HG02610 (cell line): ENCODE results near the gene CFAP97D1.

ENCODE experiments used
- ATAC-seq: cut with Tn5 transposase; IDR thresholded peaks from one replicate; pipeline ENCODE4 v1.9.1; 2021; ENCODE audit warnings: mild to moderate bottlenecking, moderate library complexity; ENCODE audit not compliant: unreplicated experiment

CFAP97D1 gene

DNA sequence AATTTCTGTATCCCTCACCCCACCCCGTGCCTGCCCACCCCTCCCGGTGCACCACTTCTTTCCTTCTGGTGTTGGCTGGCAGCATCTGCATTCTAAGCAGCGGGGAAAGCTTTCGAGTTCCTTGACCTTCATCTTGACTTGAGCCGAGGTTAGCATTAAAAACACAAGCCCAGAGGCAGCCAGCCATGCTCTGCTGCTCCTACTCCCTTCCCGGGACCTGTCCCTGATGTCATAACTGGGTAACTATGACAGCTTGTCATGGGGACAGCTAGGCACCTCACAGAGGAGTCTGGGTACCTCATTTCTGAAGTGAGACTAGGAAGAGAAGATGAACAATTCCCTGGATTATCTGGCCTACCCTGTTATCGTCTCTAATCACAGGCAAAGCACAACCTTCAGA lies at the start of gene CFAP97D1:
CFAP97D1 (plus strand) TSS at position 301 of the 400 bp plus-strand sequence; CDS start at position 329, 28 bp downstream.
- no peak for ATAC-seq

- no peak for ATAC-seq
These were observed 47.3 kb upstream of the CFAP97D1 start for GRCh38 chr17:43732958-43733357.

DNA sequence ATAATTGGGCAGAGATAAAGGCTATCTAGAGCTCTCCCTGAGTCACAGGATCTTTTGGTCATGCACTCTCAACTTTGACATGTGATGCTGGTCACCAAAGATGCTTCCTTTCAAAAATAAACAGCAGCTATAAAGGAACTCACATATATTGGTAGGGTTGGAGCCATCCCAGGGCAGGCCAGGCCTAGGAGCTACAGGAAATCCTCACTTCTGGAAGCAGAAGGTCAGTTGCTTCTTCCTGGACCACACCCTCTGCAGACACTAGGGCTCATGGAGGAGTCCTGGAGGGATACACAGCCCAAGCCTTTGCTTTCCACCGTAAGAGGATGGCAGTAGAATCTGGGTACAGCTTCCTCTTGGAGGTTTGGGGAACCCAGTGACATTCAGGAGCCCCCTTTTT lies 46.3 kb upstream of the CFAP97D1 start:
- no peak for ATAC-seq

DNA sequence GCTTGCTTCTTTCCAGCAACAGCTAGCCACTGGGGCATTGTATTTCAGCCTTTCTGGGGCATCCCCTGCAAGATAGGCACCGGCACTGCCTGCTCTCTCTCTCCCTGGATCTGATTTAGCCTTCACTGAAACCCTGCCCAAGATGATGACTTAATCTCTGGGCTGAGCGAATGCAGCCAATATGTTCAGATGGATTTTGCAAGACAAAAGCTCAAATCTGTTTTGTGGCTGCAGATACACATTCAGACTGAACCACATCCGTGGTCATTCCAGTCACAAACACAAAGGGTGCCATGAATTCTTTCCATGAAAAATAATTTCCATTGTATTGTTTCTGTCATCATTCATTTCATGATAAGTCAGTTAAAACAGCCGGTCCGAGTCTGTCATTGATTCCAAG lies 45.9 kb upstream of the CFAP97D1 start:
- no peak for ATAC-seq

GRCh38 chr17:43736389-43736788 lies 43.8 kb upstream of the CFAP97D1 start:
- no peak for ATAC-seq

DNA sequence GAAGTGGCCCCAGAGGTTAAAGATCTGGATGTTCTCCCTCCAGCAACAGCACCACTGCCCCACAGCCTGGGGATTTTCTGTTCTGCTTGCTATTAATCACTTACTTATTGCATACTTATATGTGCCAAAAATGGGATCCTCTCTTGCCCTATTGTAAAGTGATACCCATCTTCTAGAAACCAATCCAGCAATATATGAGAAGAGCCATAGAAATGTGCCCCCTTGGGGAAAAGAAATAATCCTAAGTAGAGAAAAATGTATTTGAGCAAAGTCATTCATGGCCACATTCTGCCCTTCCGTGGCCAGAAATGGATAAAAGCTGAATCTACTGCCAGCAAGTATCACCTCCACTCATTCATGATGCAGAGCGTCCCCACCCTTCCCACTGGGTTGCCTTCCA lies 42.5 kb upstream of the CFAP97D1 start:
- no peak for ATAC-seq

DNA sequence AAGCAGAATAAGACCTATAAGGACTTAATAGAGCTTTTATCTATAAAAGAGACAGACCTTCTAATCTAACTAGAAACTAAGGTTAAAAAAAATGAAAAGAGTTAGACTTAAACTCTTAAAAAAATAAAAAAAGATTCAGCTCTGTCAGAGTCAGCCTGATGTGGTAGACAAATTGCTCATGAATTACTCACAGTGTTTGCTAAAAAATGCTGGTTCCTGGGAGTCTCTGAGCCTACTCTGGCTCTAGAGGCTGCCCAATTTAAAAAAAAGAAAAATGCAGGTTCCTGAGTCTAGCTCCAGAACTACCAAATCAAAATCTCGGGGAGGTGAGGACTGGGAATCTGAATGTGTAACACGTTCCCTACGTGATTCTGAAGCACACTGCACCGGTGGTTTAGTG lies 39.7 kb upstream of the CFAP97D1 start:
- ATAC-seq = no peak

GRCh38 chr17:43741636-43742035 lies 38.6 kb upstream of the CFAP97D1 start:
- no peak for ATAC-seq

DNA sequence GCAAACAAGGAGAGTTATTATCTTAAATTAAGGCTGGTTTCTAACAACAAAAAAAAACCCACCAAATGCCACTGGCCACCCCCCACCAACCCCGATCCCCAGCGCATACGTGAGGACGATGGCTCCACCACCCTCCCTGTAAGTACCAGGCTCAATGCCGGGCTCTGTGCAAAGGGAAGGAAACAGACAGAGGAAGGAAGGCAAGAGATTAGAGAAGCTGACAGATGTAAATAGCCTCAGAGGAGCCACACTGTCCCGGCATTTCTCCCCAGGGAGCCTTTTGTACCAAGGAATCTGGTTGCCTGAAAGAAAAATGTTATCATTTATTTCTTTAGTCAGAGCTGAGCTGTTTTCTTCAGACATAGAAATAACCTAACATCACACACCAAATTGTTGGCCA lies 34.7 kb upstream of the CFAP97D1 start:
- no peak for ATAC-seq

DNA sequence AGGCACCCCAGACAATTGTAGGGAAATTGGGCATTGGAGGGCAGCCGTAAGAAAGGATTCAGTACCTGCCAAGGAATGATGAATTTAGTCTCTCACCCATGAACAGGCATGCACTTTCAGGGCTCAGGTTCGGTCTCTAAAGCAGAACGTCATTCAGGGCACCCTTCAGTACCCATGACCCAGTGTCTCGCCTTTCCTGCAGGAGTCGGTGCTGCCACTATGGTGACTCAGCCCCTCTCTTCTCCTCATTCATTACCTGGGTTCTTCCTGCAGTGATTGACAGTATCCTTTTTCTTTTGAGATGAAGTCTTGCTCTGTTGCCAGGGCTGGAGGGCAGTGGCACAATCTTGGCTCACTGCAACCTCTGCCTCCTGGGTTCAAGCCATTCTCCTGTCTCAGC lies 30.1 kb upstream of the CFAP97D1 start:
- ATAC-seq = no peak

- ATAC-seq = no peak
These were observed 26.6 kb upstream of the CFAP97D1 start for GRCh38 chr17:43753493-43754129.

DNA sequence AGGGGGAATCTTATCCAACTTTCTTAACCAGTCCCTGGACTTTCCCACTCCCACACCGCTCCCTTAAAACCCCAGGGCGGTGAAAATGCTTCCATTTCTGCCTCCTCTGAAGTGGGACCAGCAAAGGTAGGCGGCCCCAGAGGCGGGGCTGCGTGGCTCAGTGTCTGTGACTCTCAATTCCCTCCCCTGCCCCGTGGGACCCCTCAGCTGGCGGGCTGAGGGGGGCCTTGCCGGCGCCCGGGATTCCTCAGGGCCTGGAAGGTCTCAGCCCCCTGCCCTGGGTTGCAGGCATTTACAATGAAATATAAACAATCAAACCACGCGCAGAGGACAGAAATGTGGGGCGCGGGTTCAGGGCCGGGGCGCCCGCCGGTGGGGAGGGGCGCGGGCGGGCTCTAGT lies 25.3 kb upstream of the CFAP97D1 start:
- no peak for ATAC-seq

GRCh38 chr17:43755389-43755875 lies 24.8 kb upstream of the CFAP97D1 start:
- ATAC-seq = no peak

GRCh38 chr17:43756201-43756600 lies 24.0 kb upstream of the CFAP97D1 start:
- no peak for ATAC-seq

- no peak for ATAC-seq
These were observed 23.0 kb upstream of the CFAP97D1 start for GRCh38 chr17:43757171-43757660.

DNA sequence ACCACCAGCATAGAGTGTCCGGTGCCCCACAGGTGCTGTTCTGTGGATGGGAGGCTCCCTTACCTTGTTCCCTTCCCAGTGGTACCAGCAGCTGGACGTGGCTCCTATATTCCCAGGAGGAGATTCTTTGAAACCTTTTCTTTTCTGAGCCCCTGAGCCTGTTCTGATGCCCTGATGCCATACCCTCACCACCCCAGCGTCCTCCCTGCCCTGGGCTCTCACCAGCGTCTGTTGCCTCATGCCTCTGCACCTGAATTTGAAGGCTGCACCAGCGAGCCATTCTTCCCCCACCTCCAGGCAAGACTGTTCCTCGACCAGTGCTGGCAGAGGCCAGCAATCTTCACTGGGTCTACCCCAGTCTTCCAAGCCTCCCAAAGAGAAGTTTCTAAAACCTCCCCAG lies 22.1 kb upstream of the CFAP97D1 start:
- ATAC-seq = no peak

DNA sequence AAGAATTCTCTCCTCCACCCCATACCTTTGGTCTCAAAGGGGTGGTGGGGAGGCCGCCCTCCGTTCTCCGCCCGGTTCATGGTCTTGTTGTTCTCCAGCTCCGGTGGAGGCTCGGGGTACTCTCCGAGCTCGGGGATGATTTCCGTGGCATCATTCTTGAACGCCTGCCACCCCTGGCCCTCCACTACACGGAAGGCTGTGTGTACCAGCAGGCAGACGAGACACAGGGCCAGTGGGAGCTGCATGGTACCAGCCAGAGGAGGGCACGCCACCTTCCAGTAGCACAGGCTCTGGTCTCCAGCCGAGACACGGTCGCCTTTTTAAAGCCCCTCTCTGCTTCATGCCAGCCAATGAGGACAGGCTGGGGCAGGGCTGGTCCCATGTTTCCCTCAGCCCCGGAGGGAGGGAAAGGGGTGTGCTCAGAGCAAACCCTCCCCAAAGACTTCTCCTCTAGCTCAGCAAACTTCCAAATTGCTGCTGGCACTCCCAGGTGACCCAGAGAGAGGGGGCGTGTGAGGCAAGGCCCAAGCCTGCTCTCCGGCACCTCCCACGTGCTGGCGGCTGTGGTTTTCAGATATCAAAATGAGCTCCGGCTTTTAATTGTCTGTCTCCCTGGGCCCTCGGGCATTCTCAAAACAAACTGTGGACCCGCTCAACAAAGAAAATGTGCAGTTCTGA lies 21.6 kb upstream of the CFAP97D1 start, which contains the start of gene SOST:
SOST (minus strand) TSS at position 295 of the 678 bp plus-strand sequence; CDS start at position 245, 50 bp downstream.
- no peak for ATAC-seq

- ATAC-seq = no peak
These were observed 20.4 kb upstream of the CFAP97D1 start for GRCh38 chr17:43759836-43760235.

GRCh38 chr17:43760254-43760852 lies 19.9 kb upstream of the CFAP97D1 start:
- peak; percentile 54 for ATAC-seq

DNA sequence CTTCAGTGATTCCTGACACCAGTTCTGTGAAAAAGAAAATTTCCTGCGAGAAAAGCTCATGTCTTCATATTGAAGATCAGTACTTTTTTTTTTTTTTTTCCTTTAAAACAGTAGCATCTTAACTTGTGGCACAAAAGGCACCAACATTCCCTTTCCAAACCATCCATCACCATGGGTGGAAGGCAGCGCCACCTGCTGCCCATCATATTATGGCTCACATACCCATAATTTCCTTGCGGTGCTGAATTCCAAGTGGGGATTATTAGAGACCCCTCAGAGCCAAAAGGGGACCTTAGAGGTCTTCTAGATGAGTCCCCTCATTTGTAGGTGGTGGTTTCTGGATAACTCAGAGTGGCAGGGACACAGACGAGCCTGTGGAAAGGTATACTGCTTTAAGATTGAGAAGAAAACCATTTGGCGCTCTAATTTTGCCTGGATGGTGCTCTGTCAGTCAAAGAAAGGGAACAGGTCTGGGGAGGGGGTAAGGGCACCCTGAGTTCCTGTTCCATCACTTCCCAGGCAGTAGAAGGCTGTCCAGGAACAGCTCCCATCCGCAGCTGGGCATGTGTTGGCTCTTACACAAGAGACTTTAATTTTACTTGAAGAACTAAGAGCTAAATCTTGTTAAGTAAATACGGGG lies 13.7 kb upstream of the CFAP97D1 start:
- no peak for ATAC-seq

DNA sequence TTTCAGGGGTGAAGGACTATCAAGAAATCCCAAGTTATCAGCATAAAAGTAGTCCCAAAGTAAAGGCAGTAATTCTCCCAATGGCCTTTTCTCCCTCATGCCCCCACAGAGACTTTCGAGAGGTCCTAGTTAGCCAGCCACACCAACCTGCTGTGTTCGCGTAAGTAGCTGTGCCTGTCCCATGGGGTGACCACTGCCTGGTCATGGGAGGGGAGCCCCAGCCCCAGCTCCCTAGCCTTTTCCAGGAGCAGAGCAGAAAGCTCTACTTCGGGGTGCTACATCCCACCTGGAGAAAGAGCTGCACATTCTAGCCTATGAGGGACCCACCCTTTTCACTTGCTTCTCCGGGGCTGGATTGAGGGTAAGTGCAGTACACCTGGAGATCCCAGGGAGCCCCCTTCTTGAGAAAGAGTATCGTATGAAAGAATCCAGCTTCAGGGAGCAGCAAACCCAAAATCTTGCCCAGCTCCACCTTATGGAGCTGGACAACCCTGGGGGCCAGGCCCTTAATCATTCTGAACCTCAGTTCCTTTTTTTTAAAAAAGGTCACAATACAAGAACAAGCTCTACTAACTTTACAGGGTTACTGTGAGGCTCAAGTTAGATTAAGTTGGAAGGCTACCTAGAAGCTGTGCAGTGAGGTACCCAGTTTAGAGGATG lies 13.1 kb upstream of the CFAP97D1 start:
- ATAC-seq = no peak
